GM18858 (cell line): ENCODE data around the gene SUN3.
A peak's percentile ranks its signal among the peaks of the same experiment; 100 is the strongest.

Experiments used
- ATAC-seq: cut with Tn5 transposase; IDR thresholded peaks from one replicate; pipeline ENCODE4 v1.9.1; 2021; ENCODE audit not compliant: unreplicated experiment

SUN3 gene, protein sequence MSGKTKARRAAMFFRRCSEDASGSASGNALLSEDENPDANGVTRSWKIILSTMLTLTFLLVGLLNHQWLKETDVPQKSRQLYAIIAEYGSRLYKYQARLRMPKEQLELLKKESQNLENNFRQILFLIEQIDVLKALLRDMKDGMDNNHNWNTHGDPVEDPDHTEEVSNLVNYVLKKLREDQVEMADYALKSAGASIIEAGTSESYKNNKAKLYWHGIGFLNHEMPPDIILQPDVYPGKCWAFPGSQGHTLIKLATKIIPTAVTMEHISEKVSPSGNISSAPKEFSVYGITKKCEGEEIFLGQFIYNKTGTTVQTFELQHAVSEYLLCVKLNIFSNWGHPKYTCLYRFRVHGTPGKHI

DNA sequence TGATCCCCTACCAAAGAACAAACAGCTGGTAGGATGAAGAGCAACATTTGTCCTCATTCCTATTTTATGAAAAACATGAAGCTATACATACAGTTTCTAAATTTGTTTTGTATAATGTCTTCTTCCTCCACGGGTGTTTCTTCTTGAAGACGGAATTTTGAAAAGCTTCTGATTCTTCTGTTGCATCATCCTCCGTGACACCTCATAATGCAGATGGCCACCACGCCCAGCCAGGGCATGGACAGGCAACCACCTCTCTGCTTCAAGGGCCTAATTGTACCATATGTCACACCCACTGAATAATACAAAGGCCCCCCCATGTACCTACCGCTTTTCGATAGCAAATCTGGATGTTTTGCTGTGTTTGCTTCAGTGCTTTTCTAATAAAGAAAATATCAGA, at the start of gene SUN3:
Gene SUN3 (minus strand): TSS at position 170 of the 400 bp plus-strand sequence. CDS start 169 bp downstream, at position 1.
- no peak for ATAC-seq

DNA sequence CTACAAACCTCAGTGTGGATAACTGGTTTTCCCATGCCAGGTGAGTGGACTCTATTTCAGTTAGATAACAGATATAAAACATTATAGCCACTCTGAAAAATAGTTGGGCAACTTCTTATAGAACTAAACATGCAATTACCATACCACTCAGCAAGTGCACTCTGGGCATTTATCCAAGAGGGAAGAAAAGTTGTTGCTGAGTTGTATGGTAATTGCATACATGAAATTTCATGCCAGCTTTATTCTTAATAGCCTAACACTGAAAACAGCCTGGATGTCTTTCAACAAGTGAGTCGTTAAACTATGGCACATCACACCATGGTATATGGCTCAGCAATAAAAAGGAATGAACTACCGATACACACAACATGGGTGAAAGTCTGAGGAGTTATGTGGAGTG, 49.6 kb upstream of the SUN3 start:
- no peak for ATAC-seq

DNA sequence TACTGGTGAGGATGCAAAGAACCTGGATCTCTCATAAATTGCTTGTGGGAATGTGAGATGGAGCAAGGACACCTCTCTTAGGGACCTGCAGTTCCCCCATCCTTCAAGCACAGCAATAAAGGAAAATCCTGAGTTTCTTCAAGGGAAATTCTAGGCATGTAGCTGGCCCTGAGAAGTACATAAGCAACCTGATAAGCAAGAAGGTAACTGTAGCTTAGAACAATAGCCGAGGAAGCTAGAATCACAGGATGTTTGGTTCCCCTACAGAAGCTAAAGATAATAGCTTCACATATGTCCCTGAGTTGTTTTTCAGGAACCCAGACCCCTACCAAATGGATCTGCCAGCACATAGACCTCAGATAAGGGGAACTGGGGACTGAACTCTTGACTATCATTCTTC, 48.5 kb upstream of the SUN3 start:
- no peak for ATAC-seq

DNA sequence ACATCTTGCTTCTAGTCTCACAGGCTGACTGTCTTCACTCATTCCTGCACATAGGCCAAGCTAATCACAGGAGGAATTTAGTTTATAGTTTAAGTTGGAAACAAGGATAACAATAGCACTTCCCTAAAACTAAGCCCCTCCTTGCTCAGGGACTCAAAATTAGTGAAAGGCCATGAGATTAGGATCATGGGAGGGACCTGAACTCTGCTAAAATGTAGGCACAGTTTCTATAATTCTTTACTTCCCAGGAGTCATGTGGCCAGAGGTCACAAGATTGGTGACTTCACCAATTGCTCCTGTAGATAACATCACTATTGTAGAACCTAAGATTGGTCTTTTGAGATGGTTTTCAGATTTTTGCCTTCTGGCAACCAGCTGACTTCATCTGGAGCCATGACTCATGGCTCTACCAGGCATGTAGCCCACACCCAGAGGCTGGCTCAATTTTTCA, 45.3 kb upstream of the SUN3 start:
- no peak for ATAC-seq

DNA sequence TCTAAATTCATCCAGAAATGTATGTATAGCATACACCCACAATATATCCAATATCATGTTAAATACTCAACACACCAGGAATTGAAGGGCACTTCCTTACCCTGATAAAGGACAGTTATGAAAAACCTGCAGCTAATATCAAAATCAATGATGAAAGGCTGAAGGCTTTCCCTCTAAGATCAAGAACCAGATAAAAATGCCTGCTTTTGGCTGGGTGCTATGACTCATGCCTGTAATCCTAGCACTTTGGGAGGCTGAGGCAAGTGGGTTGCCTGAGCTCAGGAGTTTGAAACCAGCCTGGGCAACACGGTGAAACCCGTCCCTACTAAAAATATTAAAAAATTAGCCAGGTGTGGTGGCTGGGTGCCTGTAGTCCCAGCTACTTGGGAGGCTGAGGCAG, 38.6 kb upstream of the SUN3 start:
- ATAC-seq: no peak

DNA sequence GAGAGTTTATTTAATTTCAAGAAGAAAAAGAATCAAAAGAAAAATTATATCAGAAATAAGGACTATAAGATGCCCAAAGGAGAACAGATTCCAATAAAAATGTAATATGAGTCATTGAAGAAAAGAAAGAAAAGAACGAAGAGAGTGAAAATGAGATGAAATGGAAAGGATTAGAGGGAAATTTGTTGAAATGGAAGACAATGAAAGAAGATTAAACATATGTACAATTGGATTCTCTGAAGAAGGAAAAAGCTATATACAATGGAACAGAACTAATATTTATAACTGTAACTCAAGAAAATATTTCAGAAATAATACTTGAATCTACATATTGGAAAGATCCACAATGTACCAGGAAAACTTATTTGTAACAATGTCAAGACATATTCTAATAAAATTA, 35.1 kb upstream of the SUN3 start:
- ATAC-seq: no peak

DNA sequence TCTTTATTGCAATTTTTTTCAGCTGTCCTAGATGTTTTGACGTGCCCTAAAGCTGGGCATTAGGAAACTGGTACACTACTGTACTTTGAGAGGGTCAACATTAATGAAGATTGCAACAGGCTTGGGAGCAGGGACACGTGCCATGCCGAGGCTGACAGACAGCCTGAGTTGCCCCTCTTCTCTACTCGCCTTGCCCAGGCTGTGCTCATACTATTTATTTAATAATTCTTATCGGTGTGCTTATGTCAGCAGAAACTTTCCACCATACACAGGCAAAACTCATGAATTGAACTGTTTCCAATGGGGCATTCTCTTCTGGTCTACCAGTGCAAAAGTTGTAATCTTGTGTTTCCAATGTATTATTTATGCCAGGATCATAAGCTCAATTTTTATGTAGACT, 30.8 kb upstream of the SUN3 start:
- no peak for ATAC-seq

DNA sequence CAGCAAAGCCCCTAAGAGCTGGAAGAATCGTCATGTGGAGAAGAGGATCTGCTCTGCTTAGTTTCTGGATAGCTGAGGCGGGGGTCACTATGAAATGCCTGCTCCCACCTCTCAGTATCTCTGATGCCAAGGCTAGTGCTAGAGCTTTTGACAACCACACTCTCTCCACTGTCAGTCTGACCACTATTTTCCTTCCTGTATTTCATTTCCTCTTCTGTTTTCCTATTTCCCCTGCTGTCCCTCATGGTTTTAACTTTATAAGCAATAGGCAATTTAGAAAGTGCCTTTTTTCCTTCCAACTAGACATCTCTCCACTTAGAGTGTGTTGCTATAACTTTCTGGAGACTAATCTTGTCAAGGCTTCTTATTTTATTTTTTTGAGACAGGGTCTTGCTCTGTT, 30.1 kb upstream of the SUN3 start:
- ATAC-seq: no peak

DNA sequence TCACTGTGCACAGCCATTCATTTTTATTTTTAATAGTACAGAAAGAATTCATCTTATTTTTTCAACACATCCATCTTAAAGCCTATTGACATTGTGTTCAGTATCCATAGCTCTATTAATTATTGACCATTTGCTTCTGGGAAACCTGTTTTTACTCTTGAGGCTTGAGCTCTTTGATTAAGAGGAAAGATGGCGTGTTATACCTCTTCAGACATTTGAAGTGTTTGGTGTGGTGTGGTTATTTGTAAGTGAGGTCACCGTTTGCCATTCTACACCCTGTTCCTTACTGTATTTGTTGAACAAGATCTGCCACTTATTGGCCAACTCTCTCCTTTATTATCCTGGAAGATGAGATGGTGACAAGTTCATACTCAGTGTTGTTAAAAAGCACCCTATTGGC, 24.8 kb upstream of the SUN3 start:
- no peak for ATAC-seq

DNA sequence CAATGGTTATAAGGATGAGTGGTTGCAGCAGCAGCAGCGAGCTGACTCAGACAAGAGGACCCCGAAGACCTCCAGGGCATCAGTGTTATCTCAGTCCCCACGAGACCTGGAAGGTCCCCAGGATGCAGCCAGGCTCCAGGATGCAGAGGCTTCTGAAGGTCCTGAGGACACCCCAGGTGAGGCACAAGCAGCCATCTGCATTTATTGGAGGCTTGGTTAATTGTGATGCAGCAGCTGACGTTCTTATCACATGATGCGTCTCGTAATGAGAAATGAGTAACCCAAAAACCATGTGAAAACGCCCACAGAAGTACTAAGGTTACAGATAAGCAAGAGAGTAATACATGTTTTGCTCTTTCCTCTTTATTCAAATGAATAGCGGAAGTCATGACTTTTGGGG, 23.8 kb upstream of the SUN3 start:
- ATAC-seq: no peak

DNA sequence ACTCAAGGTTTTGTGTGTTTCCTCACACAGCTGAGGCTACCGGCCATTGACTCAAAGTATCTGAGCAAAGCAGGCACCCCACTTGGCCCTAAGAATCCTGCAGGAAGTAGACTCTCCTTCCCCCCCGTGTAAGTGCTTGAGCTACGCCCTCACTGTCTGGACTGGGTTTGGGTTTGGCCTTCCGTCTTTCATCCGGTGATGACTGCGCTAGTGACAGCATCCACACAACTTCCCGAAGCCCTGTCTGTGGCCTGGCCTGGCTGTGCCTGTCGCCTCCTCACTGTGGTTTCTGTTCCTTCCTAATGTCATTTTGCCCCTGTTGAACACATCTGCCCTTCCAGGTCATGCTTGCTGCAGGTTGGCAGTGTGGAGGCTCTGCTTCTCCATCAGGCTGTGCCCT, 20.9 kb upstream of the SUN3 start:
- ATAC-seq: no peak

DNA sequence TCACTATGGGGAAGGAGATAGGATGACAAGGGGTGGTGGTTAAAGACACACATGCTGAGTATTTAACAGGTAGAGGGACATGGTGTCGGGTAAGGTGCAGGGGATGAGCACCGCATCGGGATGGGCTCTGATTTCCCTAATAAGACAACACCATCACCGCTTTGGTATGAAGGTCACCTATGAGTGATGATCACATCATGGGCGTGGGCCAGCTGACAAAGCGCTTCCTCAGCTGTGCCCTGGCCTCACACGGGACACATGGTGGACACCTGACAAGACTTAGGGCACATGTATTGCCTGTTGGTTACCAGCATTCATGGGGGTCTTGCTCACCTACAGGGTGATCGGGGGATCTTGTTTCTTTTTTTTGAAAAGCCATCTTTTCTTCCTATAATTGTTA, 19.2 kb upstream of the SUN3 start:
- ATAC-seq: no peak

DNA sequence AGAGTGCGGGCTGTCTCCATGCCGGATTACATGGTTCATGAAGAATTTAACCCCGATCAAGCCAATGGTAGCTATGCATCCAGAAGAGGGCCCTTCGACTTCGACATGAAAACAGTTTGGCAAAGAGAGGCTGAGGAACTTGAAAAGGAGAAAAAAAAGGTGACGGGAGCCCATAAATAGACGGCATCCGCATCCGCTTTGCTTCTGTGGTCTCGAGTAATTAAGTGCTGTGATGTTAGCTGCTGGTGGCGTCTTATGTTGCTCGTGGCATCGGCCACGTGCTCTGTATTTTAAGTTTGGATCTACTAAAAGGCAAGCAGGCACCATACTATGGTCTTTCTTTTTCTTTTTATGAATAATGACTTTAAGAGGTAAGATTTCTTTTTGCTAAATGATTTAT, 17.6 kb upstream of the SUN3 start:
- ATAC-seq: no peak

DNA sequence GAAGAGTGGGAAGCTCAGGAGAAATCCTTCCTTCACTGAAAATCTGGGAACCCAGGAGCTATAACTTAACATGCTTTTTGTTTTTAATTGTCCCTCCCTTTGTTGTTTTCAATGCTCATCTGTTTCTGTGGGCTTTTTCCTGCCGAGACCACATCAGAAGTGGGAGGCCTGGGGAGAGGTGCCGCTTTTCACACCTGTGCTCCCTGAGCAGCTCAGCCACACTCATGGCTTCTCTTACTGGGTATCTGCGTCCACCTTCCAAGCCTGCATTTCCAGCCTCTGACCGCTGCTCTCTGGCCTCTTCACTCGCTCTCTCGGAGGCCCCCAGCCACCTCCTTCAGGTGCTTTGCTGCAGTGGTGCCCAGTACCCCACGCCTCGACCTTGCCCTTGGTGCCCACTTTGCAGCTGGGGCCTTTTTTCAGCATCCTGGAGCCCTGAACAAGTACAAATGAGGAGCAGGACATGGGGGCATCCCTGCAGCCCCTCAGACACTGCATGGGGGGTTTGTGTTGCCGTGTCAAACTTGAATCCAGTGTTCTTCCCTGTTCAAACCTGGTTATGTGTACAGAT, 16.4 kb upstream of the SUN3 start:
- ATAC-seq: no peak

DNA sequence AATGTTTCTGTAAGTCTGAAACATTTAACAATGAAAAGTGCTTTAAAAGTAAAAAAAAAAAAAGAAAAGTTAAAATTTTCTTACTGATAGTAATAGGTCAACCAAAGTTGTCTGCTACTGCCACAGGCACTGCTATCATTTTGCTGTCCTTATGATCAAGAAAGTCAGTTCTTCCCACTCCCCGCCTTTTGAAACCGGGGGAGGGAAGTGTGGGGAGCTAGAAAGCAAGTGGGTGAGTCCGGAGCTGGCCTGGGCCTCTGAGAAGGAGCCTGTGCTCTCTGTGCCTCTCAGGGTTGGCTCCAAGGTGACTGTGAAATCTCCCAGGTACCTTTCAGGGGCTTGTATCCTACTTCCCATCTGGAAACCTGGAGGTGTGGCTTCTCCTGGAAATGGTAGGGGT, 13.7 kb upstream of the SUN3 start:
- no peak for ATAC-seq

DNA sequence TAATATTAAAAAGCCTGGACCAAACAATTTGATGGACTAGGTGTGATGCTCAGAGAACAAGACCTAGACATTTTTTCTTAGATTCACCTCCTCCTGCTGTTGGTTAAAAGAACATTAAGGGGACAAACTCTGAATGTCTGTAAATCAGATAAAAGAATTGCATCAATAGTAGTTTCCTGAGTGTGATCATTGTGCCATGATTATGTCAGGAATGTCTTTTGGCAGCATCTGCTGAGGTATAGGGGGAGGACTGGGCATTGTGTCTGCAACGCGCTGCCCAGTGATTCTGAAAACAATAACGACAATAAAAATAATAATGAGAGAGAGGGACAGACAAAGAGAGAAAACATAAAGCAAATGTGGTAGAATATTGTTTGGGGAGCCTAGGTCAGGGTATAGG, 13.3 kb upstream of the SUN3 start:
- ATAC-seq: no peak

DNA sequence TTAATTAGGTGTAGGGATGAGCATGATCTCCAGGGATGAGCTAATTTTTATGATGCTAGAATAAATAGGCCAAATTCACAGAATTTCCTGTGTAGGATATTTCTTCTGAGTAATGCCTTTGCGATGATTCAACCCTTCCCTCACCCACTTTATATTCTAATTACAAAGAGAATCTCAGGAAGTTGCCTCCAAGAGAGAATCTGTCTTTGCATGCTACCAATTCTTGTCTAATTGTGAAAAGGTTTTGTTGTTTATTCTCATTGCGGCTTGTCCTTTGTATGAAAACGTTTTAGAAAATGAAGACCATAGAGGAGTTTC, 12.7 kb upstream of the SUN3 start:
- ATAC-seq: no peak

DNA sequence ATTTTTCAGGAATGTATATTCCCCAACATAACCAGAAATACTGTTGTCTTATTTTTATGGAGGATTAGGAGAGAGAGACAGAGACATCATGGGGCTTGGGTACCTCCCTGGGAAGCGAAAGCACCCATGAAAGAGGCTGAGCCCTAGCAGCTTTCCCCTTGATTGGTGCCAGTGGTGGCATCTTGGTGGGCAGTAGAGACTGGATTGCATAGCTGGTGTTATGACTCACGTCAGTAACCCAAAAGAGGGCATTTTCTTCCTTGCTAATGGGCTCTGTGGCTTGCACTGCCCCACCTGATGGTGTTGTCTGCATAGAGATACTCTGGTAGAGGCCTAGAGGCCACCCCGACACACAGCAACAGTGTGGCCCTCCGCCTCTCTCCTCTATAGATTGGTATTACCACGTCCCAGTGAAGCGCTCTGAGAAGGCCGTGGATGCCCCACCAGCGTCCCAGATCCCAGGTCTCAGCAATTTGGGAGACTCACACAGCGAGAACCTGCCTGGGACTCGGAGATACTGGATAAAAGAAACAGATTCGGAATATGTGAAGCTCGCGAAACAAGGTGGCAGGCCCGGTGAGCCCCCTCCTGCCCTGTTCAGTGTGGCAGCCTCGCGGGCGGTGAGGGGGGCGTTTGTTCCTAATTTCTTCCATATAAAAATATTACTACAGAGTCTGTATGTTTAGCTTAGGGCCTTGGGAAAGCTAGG, 12.2 kb upstream of the SUN3 start:
- no peak for ATAC-seq

DNA sequence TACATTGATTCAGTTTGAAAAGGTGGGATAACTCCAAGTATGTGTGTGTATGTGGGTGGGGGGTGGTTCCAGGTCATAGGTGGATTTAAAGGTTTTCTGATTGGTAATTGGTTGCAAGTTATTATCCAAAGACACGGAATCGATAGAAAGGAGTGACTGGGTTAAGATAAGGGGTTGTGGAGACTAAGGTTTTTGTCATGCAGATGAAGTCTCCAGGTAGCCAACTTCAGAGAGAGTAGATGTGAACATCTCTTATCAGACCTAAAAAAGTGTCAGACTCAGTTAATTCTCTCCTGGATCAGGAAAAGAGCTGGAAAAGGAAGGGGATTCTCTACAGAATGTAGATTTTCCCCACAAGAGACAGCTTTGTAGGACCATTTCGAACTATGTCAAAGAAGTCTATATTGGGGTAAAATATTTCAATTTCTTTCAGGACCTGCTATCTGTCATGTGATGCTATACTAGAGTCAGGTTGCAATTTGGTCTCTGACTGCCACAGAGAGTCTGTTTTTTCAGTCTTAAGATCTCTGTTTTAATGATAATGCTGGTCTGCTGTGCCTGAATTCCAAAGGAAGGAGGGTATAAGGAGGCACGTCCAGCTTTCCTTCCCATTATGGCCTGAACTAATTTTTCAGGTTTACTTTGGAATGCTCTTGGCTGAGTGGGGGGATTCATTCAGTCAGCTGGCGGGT, 10.1 kb upstream of the SUN3 start:
- no peak for ATAC-seq

DNA sequence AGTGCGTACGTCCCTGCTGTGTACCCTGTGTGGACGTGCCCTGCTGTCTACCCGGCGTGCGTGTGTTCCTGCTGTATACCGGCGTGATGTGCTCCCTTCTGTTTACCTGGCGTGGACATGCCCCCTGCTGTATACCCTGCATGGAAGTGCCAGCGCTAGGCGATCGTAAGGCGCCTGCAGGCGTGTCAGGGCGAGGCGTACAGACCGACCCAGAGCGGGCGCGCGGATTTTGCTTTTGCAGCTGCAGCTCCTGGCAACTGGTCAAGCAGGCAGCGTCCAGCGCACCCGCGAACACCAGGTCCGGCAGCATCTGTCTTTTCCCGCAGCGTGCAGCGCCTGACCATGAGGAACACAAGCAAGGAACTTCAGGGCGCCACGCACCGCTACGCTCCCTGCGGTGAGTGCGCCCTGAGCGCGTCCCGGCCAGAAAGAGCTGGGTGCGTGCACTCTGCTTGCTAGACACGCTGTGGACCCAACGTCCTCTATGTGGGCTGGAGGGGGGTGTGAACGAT, 7.1 kb upstream of the SUN3 start:
- no peak for ATAC-seq

DNA sequence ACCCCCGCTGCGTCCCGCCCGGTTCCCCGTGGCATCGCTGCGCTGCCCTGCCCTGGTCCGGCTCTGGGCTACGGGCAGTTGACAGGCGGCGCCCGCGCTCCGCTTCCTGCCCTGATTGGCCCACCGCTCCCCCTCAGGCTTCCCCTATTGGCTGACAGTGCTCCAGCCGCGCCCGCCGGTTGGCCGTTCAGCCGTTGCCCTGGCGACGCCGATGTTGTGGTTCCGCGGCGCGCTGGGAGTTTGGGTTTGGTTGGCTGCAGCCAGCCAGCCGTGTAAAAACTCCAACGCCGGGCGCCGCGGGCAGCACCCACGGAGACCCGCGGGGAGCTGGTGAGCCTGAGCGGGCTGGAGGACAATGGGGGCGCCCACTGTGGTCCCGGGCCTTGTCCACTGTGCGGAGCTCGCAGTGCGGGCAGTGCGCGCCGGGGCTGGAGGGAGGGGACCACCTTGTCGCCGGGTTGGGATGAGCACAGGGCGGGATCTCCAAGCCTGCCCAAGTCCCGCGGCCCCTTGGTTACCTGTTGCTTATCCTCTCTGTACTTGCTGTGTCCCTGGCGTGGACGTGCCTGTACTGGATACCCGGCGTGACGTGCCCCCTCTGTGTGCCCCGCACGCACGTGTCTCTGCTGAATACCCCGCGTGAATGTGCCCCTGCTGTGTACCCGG, 6.5 kb upstream of the SUN3 start, which contains the start of gene C7orf57:
Gene C7orf57 (plus strand): TSS at position 243 of the 666 bp plus-strand sequence. CDS start 766 bp downstream, outside the sequence.
- ATAC-seq: peak; percentile 95
